Neural crest cell (in vitro differentiated cells): ENCODE results near the gene TERT. TPM values are rescaled to one million over a fixed set of nuclear protein-coding genes. Genes with fewer than 3 reads are reported as not detected.

Experiments
- DNase-seq: peaks from one replicate; pipeline ENCODE4 v3.0.0; 2021; ENCODE audit warnings: low read depth, mixed read lengths, low spot score
- H3K27ac Mint-ChIP-seq: one replicate; pipeline ENCODE4 v1.8.0; 2021; ENCODE audit warnings: mild to moderate bottlenecking, mixed read lengths; ENCODE audit not compliant: unreplicated experiment
- H3K27me3 Mint-ChIP-seq: 2 replicates; pipeline ENCODE4 v1.8.0; 2021; ENCODE audit warnings: low read depth, mild to moderate bottlenecking, mixed read lengths
- H3K36me3 Mint-ChIP-seq: 2 replicates; pipeline ENCODE4 v1.8.0; 2021; ENCODE audit warnings: low read depth, mild to moderate bottlenecking, mixed read lengths
- H3K4me1 Mint-ChIP-seq: 2 replicates; pipeline ENCODE4 v1.8.0; 2021; ENCODE audit warnings: mixed read lengths
- H3K4me3 Mint-ChIP-seq: one replicate; pipeline ENCODE4 v1.8.0; 2021; ENCODE audit warnings: mild to moderate bottlenecking, mixed read lengths
- H3K9me3 Mint-ChIP-seq: 2 replicates; pipeline ENCODE4 v1.8.0; 2021; ENCODE audit warnings: mixed read lengths
- total RNA-seq: library from RNA; stranded (reverse); gene quantifications from 2 replicates; pipeline ENCODE4 v1.2.1, GENCODE V29; 2021
- TF ChIP-seq, protein P1 (sequence below): fragments of 200-600 bp; sonication (generic); conservative IDR thresholded peaks from 2 replicates; pipeline ENCODE4 v1.5.0; 2021; ENCODE audit warnings: antibody characterized with exemption, mild to moderate bottlenecking

Gene TERT
- total RNA-seq, 1 donor from 2014 or later: 5.6 TPM

DNA sequence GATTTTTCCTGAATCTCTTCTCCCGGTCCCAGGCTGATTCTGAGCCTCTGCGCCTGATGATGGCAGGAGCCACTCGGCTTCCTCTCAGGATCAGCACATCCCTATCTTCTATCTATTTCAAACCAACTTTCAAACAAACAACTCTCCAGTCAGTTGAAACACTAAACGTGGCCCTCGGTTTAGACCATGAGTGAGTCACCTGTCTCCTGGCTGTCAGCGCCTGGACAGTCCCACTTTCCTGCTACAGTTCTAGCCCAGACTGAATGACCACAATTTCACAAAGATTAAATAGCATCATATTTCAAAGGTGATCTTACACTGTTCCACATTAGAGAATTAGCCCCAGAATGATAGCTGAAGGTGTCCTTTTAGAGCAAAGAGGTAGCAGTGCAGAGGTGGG, 87.3 kb downstream of the TERT start:
- Mint-ChIP-seq H3K36me3 (no peaks in the 10 kb centered on the region), H3K4me3 (no peak overlapping the region), H3K27ac (no peak overlapping the region), H3K4me1 (peaks cover 8% of the 10 kb centered on the region), H3K27me3 (peaks cover 8% of the 10 kb centered on the region), H3K9me3 (no peaks in the 10 kb centered on the region)
- no peak for DNase-seq
- TF ChIP-seq, protein P1, sequence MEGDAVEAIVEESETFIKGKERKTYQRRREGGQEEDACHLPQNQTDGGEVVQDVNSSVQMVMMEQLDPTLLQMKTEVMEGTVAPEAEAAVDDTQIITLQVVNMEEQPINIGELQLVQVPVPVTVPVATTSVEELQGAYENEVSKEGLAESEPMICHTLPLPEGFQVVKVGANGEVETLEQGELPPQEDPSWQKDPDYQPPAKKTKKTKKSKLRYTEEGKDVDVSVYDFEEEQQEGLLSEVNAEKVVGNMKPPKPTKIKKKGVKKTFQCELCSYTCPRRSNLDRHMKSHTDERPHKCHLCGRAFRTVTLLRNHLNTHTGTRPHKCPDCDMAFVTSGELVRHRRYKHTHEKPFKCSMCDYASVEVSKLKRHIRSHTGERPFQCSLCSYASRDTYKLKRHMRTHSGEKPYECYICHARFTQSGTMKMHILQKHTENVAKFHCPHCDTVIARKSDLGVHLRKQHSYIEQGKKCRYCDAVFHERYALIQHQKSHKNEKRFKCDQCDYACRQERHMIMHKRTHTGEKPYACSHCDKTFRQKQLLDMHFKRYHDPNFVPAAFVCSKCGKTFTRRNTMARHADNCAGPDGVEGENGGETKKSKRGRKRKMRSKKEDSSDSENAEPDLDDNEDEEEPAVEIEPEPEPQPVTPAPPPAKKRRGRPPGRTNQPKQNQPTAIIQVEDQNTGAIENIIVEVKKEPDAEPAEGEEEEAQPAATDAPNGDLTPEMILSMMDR: no peak

DNA sequence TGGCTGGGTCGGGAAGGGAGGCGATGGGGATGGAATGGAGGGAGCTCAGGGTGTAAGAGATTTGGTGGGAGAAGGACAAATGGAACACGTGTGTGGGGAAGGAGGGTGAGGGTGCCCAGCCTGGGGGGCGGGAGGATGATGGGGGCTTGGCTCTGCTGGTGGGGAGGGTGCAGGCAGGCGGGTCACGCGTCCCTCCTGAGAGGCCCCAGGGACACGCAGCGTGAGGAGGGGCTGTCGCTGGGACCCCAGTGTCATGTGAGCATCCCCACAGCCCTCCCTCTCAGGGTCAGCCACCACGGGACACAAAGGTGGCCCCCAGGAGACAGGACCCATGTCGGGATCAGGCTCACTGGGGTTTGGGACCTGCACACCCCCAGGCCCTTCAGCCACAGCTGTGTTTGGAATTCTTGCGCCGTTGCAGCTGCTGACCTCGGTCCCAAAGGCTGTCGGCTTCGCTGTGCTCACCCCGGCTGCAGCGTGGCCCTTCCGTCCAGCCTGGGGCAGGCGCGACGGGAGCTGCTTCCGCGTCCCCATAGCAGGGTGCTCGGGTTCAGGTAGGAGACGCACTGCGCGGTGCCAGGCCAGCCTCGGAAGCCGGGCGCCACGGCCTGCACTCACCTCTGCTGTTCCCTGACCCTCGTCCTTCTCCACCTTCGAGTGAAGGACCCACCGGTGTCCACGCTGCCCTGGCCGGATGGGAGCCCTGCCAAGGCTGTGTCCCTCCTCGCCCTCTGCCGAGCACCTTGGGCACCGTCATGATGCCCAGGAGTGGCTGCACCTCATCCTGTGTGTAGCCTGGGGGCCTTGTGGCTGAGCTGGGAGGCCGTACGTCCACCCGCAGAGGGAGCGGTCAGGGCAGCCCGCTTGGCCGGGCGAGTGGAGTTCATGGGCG, 88.1 kb downstream of the TERT start:
- H3K9me3 Mint-ChIP-seq: no peaks in the 10 kb centered on the region
- H3K27me3 Mint-ChIP-seq: peaks cover 8% of the 10 kb centered on the region
- TF ChIP-seq, protein P1: no peak
- no peak for DNase-seq
- H3K27ac Mint-ChIP-seq: peak overlapping the region; percentile 57
- peaks cover 8% of the 10 kb centered on the region for H3K4me1 Mint-ChIP-seq
- no peak overlapping the region for H3K4me3 Mint-ChIP-seq
- no peaks in the 10 kb centered on the region for H3K36me3 Mint-ChIP-seq

DNA sequence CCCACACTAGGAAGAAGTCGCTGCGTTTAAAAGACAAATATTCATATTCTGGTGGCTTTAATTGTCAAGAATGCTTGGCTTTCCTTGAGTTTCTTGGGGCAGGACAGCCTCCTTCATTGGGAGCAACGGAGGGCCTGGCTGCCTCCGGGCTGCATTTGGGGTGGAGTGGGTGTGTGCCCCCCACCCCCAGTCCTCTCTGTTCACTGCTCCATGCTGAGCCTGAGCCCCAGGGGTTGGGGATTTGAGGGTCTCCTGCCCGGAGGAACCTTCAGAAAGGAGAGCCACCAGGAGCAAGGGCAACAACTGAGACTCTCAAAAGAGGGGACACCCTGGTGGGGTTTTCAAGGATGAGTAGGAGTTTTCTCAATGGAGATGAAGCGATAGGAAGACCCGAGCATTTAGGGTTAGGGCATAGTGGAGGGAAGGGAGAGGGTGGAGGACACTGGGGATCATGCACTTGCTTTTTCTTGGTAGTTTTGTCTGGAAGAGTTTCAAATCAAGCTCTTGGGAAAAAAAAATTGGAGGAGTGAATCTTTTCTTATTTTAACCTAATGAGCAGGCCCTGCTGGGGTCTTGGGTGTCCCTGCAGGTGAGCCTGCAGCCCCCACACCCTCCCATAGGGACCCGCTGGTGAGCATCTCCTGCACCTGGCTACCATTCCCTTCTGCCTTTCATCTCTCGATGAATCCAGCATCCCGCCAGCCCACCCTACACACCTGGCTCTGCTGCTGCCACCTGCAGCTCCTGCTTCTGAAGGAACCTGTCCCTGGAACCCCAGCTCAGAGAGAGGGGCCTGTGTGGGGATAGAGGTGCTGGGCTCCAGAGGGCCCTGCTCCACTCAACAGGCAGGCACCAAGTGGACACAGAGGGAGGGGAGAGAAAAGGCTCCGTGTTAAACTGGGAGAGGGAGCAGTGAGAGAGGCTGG, 89.3 kb downstream of the TERT start:
- no peak overlapping the region for H3K27ac Mint-ChIP-seq
- DNase-seq: no peak
- H3K4me3 Mint-ChIP-seq: no peak overlapping the region
- H3K4me1 Mint-ChIP-seq: peaks cover 8% of the 10 kb centered on the region
- H3K27me3 Mint-ChIP-seq: peaks cover 8% of the 10 kb centered on the region
- no peaks in the 10 kb centered on the region for H3K9me3 Mint-ChIP-seq
- TF ChIP-seq, protein P1: no peak
- H3K36me3 Mint-ChIP-seq: no peaks in the 10 kb centered on the region

DNA sequence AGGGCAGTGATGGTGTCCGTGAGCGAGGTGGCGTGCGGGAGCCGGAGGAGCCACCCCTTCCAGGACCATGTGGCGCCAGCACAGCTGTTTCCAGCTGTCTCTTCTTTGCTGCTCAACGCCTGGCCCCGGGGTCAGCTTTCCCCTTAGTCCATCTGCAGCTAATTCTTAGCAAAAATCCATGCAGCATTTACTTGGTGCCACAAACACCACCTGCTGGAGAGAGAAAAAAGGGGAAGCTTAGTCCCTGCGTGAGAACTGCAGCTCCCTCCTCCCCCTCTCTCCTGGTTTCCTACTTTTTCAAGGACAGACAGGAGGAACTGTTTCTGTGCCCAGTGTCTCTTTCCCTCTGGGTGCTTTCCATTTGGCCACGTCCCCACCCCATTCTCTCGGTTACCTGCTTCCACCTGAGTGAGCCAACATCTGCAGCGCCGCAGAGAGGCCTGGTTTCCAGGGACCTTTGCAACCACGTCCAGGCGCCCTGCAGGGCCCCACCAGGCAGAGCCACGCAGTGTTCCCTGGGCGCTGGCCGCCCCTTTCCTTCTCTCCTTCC, 90.1 kb downstream of the TERT start:
- H3K4me1 Mint-ChIP-seq: peaks cover 8% of the 10 kb centered on the region

More for the DNA sequence above, 90.1 kb downstream of the TERT start:
- Mint-ChIP-seq H3K36me3 (no peaks in the 10 kb centered on the region), H3K9me3 (no peaks in the 10 kb centered on the region), H3K27ac (no peak overlapping the region), H3K27me3 (peaks cover 8% of the 10 kb centered on the region), H3K4me3 (no peak overlapping the region)
- DNase-seq: no peak
- TF ChIP-seq, protein P1: peak; percentile 56
